Breast epithelium (tissue), 3 donors: ENCODE measurements around the gene CRIM1.

Source experiments
- POLR2A ChIP-seq: fragments of 450-650 bp; IDR thresholded peaks from one replicate; pipeline ENCODE4 v1.6.1; 2016; ENCODE audit warnings: antibody characterized with exemption, mild to moderate bottlenecking, moderate library complexity
- POLR2AphosphoS5 ChIP-seq, 3 donors: sonication (generic); formaldehyde crosslinking; IDR thresholded peaks; one replicate each; pipeline ENCODE4 v1.6.1; 2017; ENCODE audit warnings: antibody characterized with exemption in 3 of 3
- TF ChIP-seq, protein P1 (sequence below), 3 donors: fragments of 450-650 bp; IDR thresholded peaks; one replicate each; pipeline ENCODE4 v1.5.1; 2016 to 2017; ENCODE audit warnings: antibody characterized with exemption in 3 of 3, mild to moderate bottlenecking in 3 of 3, moderate library complexity in 3 of 3

DNA sequence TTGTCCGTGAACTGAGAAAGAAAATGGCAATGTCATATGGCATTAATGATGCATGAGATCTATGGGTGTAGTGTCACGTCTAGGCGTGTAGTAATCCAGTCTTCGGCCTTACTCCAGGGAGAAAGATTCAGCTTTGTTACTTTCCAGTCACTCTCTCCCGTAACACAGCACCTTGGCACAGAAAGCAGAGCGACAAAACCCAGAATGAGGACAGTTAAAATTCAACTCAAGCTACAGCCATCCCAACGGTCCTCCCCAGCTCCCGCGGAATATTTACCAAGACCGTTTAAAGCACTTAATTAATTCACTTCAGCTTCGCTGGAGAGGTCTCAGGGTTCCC lies 797 bp upstream of the CRIM1 start:
- TF ChIP-seq, protein P1, sequence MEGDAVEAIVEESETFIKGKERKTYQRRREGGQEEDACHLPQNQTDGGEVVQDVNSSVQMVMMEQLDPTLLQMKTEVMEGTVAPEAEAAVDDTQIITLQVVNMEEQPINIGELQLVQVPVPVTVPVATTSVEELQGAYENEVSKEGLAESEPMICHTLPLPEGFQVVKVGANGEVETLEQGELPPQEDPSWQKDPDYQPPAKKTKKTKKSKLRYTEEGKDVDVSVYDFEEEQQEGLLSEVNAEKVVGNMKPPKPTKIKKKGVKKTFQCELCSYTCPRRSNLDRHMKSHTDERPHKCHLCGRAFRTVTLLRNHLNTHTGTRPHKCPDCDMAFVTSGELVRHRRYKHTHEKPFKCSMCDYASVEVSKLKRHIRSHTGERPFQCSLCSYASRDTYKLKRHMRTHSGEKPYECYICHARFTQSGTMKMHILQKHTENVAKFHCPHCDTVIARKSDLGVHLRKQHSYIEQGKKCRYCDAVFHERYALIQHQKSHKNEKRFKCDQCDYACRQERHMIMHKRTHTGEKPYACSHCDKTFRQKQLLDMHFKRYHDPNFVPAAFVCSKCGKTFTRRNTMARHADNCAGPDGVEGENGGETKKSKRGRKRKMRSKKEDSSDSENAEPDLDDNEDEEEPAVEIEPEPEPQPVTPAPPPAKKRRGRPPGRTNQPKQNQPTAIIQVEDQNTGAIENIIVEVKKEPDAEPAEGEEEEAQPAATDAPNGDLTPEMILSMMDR (IDR thresholded peaks at IDR 0.05): no peak
- TF ChIP-seq POLR2AphosphoS5 (IDR thresholded peaks at IDR 0.05) (no peak), POLR2A (no peak)
